Activated CD8-positive, alpha-beta memory T cell treated with anti-CD3 and anti-CD28 coated beads for 1 hour (primary cell): Measurements from ENCODE around the gene KAT8.

Experiments
- DNase-seq, 2 donors: peaks; one replicate each; pipeline ENCODE4 v3.0.0-alpha.2; 2020; ENCODE audit warnings: low read depth in 1 of 2; ENCODE audit errors: extremely low read depth in 1 of 2

Gene KAT8

GRCh38 chr16:31106509-31107464, 10.7 kb upstream of the KAT8 start:
- DNase-seq: no peak

- DNase-seq: no peak
Measured at GRCh38 chr16:31107465-31107867, 10.0 kb upstream of the KAT8 start.

- peak in 1 of 2 donors; percentile 41 for DNase-seq
Measured at GRCh38 chr16:31108035-31108793, 9.2 kb upstream of the KAT8 start, which contains the start of gene BCKDK. BCKDK (plus strand) TSS chr16:31108386; CDS start chr16:31109224, 838 bp downstream.

GRCh38 chr16:31108794-31109558, 8.5 kb upstream of the KAT8 start:
- DNase-seq: no peak

- DNase-seq: no peak
Measured at GRCh38 chr16:31109622-31110021, 7.8 kb upstream of the KAT8 start.

GRCh38 chr16:31110106-31111034, 7.1 kb upstream of the KAT8 start:
- DNase-seq: no peak

GRCh38 chr16:31111881-31112466, 5.5 kb upstream of the KAT8 start:
- no peak for DNase-seq

GRCh38 chr16:31112711-31113110, 4.8 kb upstream of the KAT8 start:
- DNase-seq: no peak

- DNase-seq: no peak
Measured at GRCh38 chr16:31113121-31114120, 4.0 kb upstream of the KAT8 start.

GRCh38 chr16:31114468-31114867, 3.0 kb upstream of the KAT8 start:
- DNase-seq: no peak

- DNase-seq: no peak
Measured at GRCh38 chr16:31118223-31119155, 1.0 kb downstream of the KAT8 start.

- DNase-seq: no peak
Measured at GRCh38 chr16:31120129-31120528, 2.7 kb downstream of the KAT8 start.

- DNase-seq: no peak
Measured at GRCh38 chr16:31125844-31126243, 8.4 kb downstream of the KAT8 start.

- no peak for DNase-seq
Measured at GRCh38 chr16:31127182-31127581, 9.7 kb downstream of the KAT8 start.

GRCh38 chr16:31128711-31129567, 11.5 kb downstream of the KAT8 start:
- no peak for DNase-seq

- no peak for DNase-seq
Measured at GRCh38 chr16:31129568-31130335, 12.3 kb downstream of the KAT8 start.
